ENCODE results near the gene IMPA2.
A peak's percentile ranks its signal among the peaks of the same experiment; 100 is the strongest.

The IMPA2 gene

DNA sequence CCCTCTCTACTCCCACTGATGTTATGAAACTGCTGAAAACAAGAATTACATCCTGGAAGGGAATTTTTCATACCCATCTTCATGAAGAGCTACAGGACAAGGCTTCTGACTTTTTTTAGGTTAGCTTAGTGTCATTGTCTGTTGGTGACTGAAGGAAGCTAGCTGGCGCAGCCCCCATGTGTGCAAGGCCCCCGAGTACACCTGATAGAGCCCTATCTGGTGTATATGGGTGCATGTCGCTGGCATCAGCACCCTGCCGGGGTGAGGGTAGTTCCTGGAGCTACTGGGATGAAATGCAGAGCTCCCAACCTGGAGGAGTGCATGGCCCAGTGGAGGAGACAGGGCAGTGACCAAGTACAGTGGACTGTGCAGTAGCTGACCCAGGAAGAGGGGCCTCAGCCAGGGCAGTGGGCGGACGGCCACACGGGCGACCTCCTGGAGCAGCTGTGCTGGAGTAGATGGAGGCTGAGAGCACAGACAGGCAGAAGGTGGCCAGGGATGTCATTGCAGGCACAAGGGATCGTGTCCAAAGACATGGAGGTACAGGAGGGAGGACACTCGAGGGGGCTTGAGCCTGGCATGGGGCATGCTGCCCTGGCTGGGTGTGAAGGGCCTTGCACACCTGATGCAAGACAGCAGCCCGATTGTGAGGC is 12.1 kb downstream of the IMPA2 start:
- FAIRE-seq (no peak), DNase-seq (ENCODE audit: insufficient read length) (no peak)
- TF ChIP-seq TAF1 (IDR thresholded peaks at IDR 0.05; ENCODE audit: borderline replicate concordance, low read depth, low read length) (no peak), POLR2A (IDR thresholded peaks at IDR 0.05; ENCODE audit: low read depth, low read length) (no peak), POLR2AphosphoS5 (IDR thresholded peaks at IDR 0.05; ENCODE audit: low read depth, low read length) (no peak)

DNA sequence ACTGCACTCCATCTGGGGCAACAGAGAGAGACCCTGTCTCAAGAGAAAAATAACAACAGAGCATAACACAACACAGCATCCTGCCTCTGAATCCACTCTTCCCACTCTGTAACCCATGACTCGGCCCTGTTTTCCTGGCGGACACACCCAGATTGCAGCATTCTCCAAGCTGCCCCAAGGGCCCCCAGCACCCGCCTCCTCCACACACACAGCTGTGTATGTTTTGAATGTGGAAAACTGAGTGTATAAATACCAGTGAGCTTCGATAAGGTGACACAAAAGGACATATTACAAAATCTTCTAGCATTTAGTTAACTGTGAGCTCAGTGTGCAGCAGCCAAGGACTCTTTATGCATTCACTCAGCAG is 13.0 kb downstream of the IMPA2 start:
- DNase-seq (ENCODE audit: insufficient read length) (no peak), FAIRE-seq (no peak)
- no peak for TF ChIP-seq POLR2A (IDR thresholded peaks at IDR 0.05; ENCODE audit: low read depth, low read length)
- no peak for TF ChIP-seq TAF1 (IDR thresholded peaks at IDR 0.05; ENCODE audit: borderline replicate concordance, low read depth, low read length)
- TF ChIP-seq POLR2AphosphoS5 (IDR thresholded peaks at IDR 0.05; ENCODE audit: low read depth, low read length): no peak

DNA sequence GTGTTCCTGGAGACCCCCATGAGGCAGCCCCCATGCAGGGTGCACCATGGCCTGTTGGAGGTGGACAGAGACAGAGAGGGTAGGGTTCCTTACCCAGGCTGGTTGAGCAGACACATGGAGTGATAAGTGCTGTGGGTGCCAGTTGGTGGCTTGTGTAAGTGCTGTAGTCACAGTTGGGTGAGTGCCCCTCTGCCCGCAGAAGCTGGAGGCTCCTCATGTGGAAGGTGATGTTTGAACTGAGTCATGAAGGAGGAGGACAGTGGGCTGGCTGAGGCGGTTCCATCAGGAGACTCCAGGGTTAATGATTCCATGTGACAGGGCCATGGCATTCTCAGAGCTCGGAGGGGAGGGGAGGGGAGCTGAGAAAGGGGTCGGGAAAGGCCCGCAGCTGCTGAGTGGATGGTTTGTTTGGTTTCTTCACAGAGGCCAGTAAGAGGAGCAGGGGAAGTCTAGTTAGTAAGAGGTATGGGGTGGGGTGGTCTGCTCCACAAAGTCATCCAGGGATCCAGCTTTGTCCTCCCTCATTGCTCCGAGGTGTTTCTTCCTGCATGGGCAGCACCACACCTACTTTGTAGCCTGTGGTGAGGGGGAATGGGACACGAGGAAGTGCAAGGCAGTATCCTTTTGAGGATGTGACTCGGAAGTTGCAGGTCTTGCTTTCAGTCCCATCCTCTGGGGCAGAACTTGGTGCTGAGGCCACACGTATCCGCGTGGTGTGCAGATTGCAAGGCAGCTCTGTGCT is 13.6 kb downstream of the IMPA2 start:
- no peak for FAIRE-seq

DNA sequence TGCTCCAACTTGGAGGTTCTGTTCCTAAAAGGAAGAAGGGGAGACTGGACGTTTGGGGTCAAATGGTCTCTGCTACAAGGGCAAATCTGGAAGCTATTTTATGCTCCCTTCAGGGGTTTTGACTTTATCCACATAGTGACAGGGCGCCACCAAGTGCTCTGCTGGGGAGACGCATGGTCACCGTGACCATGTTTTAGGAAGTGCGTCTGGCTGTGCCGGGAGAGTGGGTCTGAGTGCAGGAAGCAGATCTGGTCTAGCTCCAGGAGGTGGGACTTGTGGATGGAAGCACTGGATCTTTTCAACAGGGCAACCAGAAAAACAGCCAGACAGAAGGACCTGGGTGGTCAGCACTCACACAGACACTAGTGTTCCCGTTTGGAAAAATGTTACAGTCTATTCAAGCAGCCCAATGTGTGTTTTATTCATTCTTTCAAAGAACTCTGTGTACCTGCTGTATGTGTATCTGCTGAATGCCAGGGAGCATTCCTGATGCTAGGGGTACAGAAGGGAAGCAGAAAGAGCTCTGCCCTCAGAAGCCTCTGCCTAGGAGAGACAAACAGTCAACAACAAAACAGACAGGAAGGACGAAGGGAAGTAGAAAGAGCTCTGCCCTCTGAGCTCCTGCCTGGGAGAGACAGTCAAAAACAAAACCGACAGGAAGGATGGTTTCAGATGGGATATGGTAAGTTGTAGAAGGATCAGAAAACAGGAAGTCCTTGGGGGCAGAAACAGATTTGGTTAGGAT is 14.3 kb downstream of the IMPA2 start:
- peak; percentile 60 for DNase-seq (ENCODE audit: insufficient read length)
- FAIRE-seq: no peak
- TF ChIP-seq TAF1 (IDR thresholded peaks at IDR 0.05; ENCODE audit: borderline replicate concordance, low read depth, low read length): no peak
- TF ChIP-seq POLR2AphosphoS5 (IDR thresholded peaks at IDR 0.05; ENCODE audit: low read depth, low read length): no peak
- TF ChIP-seq POLR2A (IDR thresholded peaks at IDR 0.05; ENCODE audit: low read depth, low read length): no peak

More for the DNA sequence above, 13.6 kb downstream of the IMPA2 start:
- DNase-seq (ENCODE audit: insufficient read length): no peak
- TF ChIP-seq TAF1 (IDR thresholded peaks at IDR 0.05; ENCODE audit: borderline replicate concordance, low read depth, low read length) (no peak), POLR2A (IDR thresholded peaks at IDR 0.05; ENCODE audit: low read depth, low read length) (no peak), POLR2AphosphoS5 (IDR thresholded peaks at IDR 0.05; ENCODE audit: low read depth, low read length) (no peak)

DNA sequence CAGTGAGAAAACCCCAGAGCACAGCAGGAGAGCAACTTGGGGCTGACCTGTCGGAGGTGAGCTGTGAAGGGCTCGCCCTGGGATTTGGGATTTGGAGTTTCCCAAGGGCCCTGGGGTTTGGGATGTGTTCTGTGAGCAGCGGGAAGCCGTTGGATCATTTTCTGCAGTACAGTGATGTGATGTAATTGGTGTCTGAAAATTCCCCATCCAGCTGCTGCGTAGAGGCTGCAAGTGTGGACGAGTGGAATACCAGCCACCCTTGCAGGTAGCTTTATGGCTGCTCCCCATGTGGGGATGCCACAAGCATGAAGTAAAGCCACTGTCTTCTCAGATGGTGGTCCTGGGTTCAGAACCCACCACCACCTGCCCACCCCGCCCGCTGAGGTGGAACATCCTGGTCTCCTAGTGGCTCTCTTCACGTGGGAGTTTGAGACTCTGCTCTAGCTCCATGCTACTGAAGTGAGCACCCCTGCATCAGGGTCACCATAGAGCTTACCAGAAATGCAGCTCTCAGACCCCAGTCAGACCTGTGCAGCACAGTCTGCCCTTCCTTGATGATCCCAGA is 15.0 kb downstream of the IMPA2 start:
- DNase-seq (ENCODE audit: insufficient read length) (no peak), FAIRE-seq (no peak)
- no peak for TF ChIP-seq TAF1 (IDR thresholded peaks at IDR 0.05; ENCODE audit: borderline replicate concordance, low read depth, low read length)
- TF ChIP-seq POLR2AphosphoS5 (IDR thresholded peaks at IDR 0.05; ENCODE audit: low read depth, low read length): no peak
- no peak for TF ChIP-seq POLR2A (IDR thresholded peaks at IDR 0.05; ENCODE audit: low read depth, low read length)

DNA sequence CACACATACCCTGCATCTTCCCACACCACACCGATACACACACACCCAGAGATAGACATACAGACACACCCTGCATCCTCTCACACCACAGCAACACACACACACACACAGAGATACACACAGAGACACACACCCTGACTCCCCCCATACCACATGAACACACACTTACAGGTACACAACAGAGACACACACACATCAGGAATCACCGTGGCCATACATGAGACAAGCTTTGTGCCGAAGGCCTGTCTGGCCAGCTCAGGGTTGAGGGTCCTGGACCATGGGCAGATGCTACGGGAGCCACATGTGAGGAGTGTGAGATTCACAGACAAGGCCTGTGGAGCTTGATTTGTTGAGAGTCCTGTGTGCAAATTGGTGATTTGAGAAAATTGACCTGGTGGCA is 15.6 kb downstream of the IMPA2 start:
- FAIRE-seq: no peak
- DNase-seq (ENCODE audit: insufficient read length): no peak
- TF ChIP-seq POLR2A (IDR thresholded peaks at IDR 0.05; ENCODE audit: low read depth, low read length) (no peak), POLR2AphosphoS5 (IDR thresholded peaks at IDR 0.05; ENCODE audit: low read depth, low read length) (no peak), TAF1 (IDR thresholded peaks at IDR 0.05; ENCODE audit: borderline replicate concordance, low read depth, low read length) (no peak)

DNA sequence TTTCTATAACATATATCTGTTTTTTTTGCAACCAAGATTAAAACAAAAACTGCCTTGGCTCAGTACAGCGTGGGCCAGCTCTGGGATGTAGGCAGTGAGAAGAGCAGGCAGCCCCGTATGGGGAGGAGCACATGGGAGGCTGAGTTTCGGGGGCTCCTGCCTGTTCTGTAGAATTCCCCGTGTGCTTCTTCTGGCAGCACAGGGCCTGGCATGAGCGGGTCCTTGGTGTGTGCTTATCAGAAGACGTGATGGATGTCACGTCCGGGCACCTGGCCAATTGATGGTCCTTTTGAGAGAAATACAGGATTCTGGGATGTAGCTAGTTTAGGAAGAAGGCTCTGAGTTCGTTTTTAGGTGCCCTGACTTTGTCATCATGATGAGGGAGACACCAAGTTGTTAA is 16.2 kb downstream of the IMPA2 start:
- no peak for FAIRE-seq
- TF ChIP-seq TAF1 (IDR thresholded peaks at IDR 0.05; ENCODE audit: borderline replicate concordance, low read depth, low read length) (no peak), POLR2AphosphoS5 (IDR thresholded peaks at IDR 0.05; ENCODE audit: low read depth, low read length) (no peak), POLR2A (IDR thresholded peaks at IDR 0.05; ENCODE audit: low read depth, low read length) (no peak)
- DNase-seq (ENCODE audit: insufficient read length): no peak

DNA sequence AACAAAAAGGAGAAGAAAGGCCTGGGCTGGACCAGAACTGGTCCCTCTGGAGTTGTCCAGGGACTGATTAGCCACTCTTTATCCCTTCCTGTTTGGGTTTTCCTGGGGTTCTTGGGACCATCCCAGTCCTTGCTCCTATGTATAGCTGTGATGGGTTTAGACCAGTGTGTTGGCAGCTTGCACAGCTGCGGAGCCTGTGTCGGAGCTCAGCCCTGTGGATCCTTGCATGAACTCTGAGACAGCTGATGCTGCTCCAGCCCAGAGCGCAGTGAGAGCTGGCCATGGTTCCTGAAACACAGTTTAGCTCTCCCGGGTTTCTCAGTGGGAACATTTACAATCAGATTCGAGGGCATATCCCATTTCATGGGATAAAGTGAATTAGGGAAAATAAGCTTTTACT is 16.9 kb downstream of the IMPA2 start:
- TF ChIP-seq TAF1 (IDR thresholded peaks at IDR 0.05; ENCODE audit: borderline replicate concordance, low read depth, low read length) (no peak), POLR2AphosphoS5 (IDR thresholded peaks at IDR 0.05; ENCODE audit: low read depth, low read length) (no peak), POLR2A (IDR thresholded peaks at IDR 0.05; ENCODE audit: low read depth, low read length) (no peak)
- DNase-seq (ENCODE audit: insufficient read length) (no peak), FAIRE-seq (no peak)

DNA sequence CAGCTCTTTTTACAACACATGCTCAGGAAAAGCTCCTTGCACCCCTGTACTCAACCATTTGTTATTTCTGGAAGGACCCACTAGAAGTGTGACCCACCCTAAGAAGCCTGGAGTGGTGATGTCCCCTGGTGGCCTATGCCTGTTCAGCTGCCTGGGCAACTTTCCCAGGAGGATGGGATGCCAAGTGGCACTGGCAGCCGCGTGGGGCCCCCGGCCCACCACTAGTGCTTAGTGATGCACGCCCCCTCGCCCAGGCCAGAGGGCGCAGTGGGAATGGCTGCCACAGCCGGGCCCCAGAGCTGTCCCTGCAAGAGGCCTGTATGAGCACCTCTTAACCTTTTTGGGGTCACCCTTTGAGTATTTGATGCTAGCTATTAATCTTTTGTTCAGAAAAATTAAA is 18.1 kb downstream of the IMPA2 start:
- no peak for TF ChIP-seq POLR2A (IDR thresholded peaks at IDR 0.05; ENCODE audit: low read depth, low read length)
- TF ChIP-seq POLR2AphosphoS5 (IDR thresholded peaks at IDR 0.05; ENCODE audit: low read depth, low read length): no peak
- no peak for TF ChIP-seq TAF1 (IDR thresholded peaks at IDR 0.05; ENCODE audit: borderline replicate concordance, low read depth, low read length)
- DNase-seq (ENCODE audit: insufficient read length) (no peak), FAIRE-seq (no peak)

DNA sequence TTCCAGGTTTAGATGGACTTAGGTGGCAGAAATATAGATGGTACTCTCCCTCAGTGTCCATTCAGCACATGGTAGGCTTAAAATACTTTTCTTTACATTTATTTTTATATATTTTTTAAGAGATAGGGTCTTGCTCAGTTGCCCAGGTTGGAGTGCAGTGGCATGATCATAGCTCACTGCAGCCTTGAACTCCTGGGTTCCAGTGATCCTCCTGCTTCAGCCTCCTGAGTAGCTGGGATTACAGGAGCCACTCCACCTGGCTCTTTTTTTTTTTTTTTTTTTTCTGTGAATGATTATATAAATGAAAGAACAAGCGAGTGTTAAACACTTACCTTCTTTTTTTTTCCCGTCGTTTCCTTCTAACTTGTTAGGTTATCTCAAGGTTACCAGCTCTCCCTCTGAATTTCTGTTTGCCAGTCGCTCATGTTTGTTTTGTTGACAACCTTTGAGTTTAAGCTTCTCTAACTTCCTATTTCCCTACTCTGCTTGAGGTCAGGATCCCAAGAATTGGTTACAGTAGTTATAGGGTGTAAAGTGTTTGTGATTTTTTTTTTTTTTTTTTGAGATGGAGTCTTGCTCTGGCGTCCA is 18.9 kb downstream of the IMPA2 start:
- TF ChIP-seq POLR2AphosphoS5 (IDR thresholded peaks at IDR 0.05; ENCODE audit: low read depth, low read length) (no peak), TAF1 (IDR thresholded peaks at IDR 0.05; ENCODE audit: borderline replicate concordance, low read depth, low read length) (no peak), POLR2A (IDR thresholded peaks at IDR 0.05; ENCODE audit: low read depth, low read length) (no peak)
- FAIRE-seq (no peak), DNase-seq (ENCODE audit: insufficient read length) (no peak)

DNA sequence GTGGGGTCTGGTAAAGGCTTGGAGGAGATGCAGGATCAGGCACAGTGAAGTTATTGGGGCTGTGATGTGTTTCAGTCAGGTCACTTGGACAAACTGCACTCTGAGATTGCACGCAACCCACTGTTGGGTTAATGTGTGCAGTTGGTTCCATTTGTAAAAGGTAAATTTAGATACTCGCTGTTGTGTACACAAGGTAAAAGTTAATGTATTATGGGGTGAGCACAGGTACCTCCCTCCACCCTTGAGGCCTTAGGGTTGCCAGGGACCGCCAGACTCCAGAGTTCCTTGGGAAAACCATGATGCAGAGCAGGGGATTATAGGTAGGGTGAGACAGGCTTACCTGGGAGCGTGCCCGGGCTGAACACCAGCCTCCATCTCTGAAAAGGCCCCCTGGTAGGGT is 20.1 kb downstream of the IMPA2 start:
- TF ChIP-seq POLR2A (IDR thresholded peaks at IDR 0.05; ENCODE audit: low read depth, low read length) (no peak), TAF1 (IDR thresholded peaks at IDR 0.05; ENCODE audit: borderline replicate concordance, low read depth, low read length) (no peak), POLR2AphosphoS5 (IDR thresholded peaks at IDR 0.05; ENCODE audit: low read depth, low read length) (no peak)
- FAIRE-seq (no peak), DNase-seq (ENCODE audit: insufficient read length) (no peak)

Data from GM12892 (cell line).